GM21390 (cell line): ENCODE results near the gene ORC5.

Experiments
- ATAC-seq: cut with Tn5 transposase; IDR thresholded peaks from one replicate; pipeline ENCODE4 v1.9.1; 2021; ENCODE audit not compliant: unreplicated experiment

ORC5 gene

GRCh38 chr7:104133238-104133637 is 74.6 kb downstream of the ORC5 start:
- ATAC-seq: no peak

DNA sequence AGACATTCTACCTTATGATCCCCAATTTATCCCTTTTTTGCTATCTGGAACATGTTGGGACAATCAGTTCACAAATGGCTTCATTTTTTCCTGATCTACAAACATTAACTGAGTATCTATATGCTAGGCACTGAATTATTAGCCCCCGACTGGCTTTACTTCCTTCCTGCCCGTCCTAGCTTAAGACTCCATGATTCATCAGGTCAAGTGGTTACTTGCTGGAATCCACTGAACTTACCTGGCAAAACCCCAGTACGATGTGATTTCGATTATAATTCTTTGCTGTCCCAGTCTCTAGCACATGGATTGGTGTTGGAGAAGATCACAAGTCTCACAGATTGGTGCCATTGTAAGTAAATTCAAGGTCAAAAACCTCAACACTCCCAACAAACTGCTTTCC is 77.1 kb downstream of the ORC5 start:
- ATAC-seq: no peak

GRCh38 chr7:104127204-104127603 is 80.6 kb downstream of the ORC5 start:
- ATAC-seq: no peak

GRCh38 chr7:104126411-104126841 is 81.4 kb downstream of the ORC5 start:
- ATAC-seq: no peak

GRCh38 chr7:104124893-104125477 is 82.8 kb downstream of the ORC5 start:
- no peak for ATAC-seq

DNA sequence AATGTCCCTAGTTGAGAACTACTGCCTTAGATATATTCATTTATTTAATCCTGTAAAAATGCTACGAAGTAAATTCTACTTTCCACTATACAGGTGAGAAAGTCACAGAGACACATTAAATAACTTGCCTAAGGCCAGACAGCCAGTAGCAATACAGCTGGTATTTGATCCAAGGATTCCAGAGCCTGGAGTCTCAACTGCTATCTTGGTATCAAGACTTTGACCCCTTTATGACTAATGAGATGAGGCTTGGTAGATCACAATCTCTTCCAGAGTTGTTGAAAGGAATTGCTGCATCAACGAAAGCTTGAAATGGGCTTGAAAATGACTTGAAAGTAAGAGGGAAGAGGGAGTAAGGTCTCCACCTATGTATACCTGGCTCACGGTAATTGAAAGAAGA is 83.3 kb downstream of the ORC5 start:
- no peak for ATAC-seq

DNA sequence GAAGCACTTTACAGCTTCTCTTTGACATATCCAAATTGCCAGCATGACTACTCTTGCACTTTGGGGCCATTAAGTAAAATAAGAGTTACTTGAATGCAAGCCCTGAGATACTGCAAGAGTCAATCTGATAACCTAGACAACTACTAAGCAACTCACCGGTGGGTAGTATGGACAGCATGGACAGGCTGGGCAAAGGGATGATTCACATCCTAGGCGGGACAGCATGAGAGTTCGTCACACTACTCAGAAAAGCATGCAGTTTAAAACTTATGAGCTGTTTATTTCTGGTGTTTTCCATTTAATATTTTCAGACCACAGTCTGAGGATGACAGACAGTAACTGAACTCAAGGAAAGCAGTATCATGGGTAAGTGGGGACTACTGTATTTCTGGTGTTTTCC is 84.0 kb downstream of the ORC5 start:
- no peak for ATAC-seq

- ATAC-seq: no peak
These were observed 94.0 kb downstream of the ORC5 start for GRCh38 chr7:104113788-104114187.

DNA sequence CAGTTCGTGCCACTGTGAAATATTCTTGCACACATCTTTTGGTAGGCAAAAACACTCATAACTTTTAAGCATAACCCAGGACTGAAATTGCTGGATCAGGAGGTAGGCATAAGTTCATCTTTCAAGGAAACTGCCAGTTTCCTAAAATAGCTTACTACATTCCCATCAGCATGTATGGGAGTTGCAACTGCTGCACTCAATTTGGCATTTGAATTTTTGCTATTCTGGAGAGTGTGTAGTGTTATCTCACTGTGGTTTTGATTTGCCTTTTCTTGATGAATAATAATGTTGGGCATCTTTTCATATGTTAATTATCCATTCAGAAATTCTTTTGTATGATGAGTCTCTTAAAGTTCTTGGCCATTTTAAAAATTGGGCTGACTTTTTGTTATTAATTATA is 95.2 kb downstream of the ORC5 start:
- no peak for ATAC-seq

GRCh38 chr7:104111271-104111670 is 96.5 kb downstream of the ORC5 start:
- ATAC-seq: no peak

GRCh38 chr7:104106108-104106905 is 101.5 kb downstream of the ORC5 start:
- no peak for ATAC-seq

GRCh38 chr7:104098890-104099289 is 108.9 kb downstream of the ORC5 start:
- no peak for ATAC-seq

GRCh38 chr7:104096683-104097082 is 111.1 kb downstream of the ORC5 start:
- no peak for ATAC-seq

DNA sequence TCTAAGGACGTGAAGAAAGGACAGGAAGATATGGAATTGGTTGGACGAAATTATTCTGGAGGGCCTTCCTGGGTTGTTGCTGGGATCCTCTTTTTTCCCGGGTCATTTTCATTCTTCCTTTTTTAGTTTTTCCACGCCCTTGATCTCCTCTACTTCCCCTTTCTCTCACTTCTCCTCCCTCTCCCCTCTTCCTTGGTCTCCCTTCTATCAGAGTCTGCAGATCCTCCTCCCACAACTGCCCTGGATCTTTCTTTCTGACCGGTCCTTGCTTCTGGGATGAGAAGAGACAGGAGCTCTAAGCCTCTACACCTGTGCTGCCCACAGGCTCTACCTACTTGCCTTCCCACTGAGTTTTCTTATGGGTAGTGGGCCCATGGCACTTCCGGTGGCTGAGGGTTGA is 114.7 kb downstream of the ORC5 start:
- ATAC-seq: no peak

- ATAC-seq: no peak
These were observed 116.6 kb downstream of the ORC5 start for GRCh38 chr7:104091242-104091641.

GRCh38 chr7:104089612-104090011 is 118.2 kb downstream of the ORC5 start:
- ATAC-seq: no peak

DNA sequence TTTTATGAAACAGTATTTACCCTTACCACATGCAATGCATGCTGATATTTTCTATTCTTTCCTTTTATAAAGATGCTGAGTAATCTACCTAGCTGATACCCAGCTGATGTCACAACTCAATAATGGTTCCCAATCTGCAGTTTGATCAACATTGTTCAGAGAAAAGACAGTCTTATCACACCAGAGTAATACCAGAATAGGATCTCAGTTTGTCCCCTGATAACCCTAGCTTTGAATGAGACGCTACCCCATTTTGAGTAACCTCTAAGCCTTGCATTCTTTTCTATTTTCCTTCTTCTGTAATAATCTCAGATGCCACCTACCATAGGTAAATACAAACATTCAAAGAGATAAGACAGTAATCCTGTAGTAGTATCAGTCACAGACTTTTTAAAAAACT is 118.8 kb downstream of the ORC5 start:
- no peak for ATAC-seq
